Measurements from ENCODE around the gene NPC1L1.

Gene NPC1L1

GRCh38 chr7:44531421-44532380 lies 9.4 kb downstream of the NPC1L1 start:
- no peak overlapping the region for H3K4me2 ChIP-seq (ENCODE audit: low read length)
- H3F3A ChIP-seq (ENCODE audit: control insufficient read depth, insufficient read depth) = no peaks in the 10 kb centered on the region
- TF ChIP-seq, protein P1, sequence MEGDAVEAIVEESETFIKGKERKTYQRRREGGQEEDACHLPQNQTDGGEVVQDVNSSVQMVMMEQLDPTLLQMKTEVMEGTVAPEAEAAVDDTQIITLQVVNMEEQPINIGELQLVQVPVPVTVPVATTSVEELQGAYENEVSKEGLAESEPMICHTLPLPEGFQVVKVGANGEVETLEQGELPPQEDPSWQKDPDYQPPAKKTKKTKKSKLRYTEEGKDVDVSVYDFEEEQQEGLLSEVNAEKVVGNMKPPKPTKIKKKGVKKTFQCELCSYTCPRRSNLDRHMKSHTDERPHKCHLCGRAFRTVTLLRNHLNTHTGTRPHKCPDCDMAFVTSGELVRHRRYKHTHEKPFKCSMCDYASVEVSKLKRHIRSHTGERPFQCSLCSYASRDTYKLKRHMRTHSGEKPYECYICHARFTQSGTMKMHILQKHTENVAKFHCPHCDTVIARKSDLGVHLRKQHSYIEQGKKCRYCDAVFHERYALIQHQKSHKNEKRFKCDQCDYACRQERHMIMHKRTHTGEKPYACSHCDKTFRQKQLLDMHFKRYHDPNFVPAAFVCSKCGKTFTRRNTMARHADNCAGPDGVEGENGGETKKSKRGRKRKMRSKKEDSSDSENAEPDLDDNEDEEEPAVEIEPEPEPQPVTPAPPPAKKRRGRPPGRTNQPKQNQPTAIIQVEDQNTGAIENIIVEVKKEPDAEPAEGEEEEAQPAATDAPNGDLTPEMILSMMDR (IDR thresholded peaks at IDR 0.05; ENCODE audit: low read depth, low read length, poor library complexity, severe bottlenecking) = no peak
- TF ChIP-seq EZH2phosphoT487 (IDR thresholded peaks at IDR 0.05; ENCODE audit: borderline replicate concordance, low read length) = no peak
- H3K27ac ChIP-seq (ENCODE audit: low read depth, low read length) = no peak overlapping the region
- no peak overlapping the region for H3K4me3 ChIP-seq (ENCODE audit: low read length)
- no peaks in the 10 kb centered on the region for H4K20me1 ChIP-seq (ENCODE audit: control insufficient read depth, insufficient read depth, low read depth, low read length)
- no peaks in the 10 kb centered on the region for H3K4me1 ChIP-seq (ENCODE audit: control insufficient read depth, low read length)
- no peaks in the 10 kb centered on the region for H3K9me2 ChIP-seq (replicated peaks; ENCODE audit: control insufficient read depth, low read length)
- H3K27me3 ChIP-seq (ENCODE audit: control insufficient read depth, low read length) = peaks cover 5% of the 10 kb centered on the region
- no peaks in the 10 kb centered on the region for H3K9me3 ChIP-seq (ENCODE audit: control insufficient read depth, insufficient read depth, low read length)
- no peaks in the 10 kb centered on the region for H3K79me2 ChIP-seq (ENCODE audit: control insufficient read depth, low read length)
- H3K36me3 ChIP-seq (ENCODE audit: control insufficient read depth, low read length) = no peaks in the 10 kb centered on the region

DNA sequence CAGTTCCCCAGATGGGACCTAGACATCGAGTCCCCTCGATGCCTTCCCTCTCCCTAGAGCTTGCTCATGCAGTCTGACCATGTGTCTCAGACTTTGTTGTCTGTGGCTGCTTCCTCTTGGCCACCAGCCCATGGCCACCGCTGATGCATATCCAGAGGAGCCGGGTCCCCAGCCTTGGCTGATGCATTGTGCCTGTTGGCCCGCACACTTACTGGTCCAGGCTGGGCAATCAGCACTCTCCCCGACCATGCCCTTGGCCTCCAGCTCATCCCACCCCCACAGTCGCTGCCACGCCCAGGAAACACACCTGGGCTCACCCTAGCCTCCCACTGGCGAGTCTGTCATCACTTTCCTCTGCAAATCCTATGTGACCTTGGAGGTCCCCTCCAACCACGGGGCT lies 10.1 kb downstream of the NPC1L1 start:
- Histone ChIP-seq H3K36me3 (ENCODE audit: control insufficient read depth, low read length) (no peaks in the 10 kb centered on the region), H3K9me3 (ENCODE audit: control insufficient read depth, insufficient read depth, low read length) (no peaks in the 10 kb centered on the region), H3K4me2 (ENCODE audit: low read length) (no peak overlapping the region), H3K79me2 (ENCODE audit: control insufficient read depth, low read length) (no peaks in the 10 kb centered on the region), H3K9me2 (replicated peaks; ENCODE audit: control insufficient read depth, low read length) (no peaks in the 10 kb centered on the region), H3K4me3 (ENCODE audit: low read length) (no peak overlapping the region), H3F3A (ENCODE audit: control insufficient read depth, insufficient read depth) (no peaks in the 10 kb centered on the region), H3K27me3 (ENCODE audit: control insufficient read depth, low read length) (peaks cover 5% of the 10 kb centered on the region), H4K20me1 (ENCODE audit: control insufficient read depth, insufficient read depth, low read depth, low read length) (no peaks in the 10 kb centered on the region), H3K27ac (ENCODE audit: low read depth, low read length) (no peak overlapping the region), H3K4me1 (ENCODE audit: control insufficient read depth, low read length) (no peaks in the 10 kb centered on the region)
- TF ChIP-seq EZH2phosphoT487 (IDR thresholded peaks at IDR 0.05; ENCODE audit: borderline replicate concordance, low read length) = no peak
- TF ChIP-seq, protein P1 (IDR thresholded peaks at IDR 0.05; ENCODE audit: low read depth, low read length, poor library complexity, severe bottlenecking) = no peak

- no peaks in the 10 kb centered on the region for H3K9me3 ChIP-seq (ENCODE audit: control insufficient read depth, insufficient read depth, low read length)
- H4K20me1 ChIP-seq (ENCODE audit: control insufficient read depth, insufficient read depth, low read depth, low read length) = no peaks in the 10 kb centered on the region
- no peak for TF ChIP-seq EZH2phosphoT487 (IDR thresholded peaks at IDR 0.05; ENCODE audit: borderline replicate concordance, low read length)
- TF ChIP-seq, protein P1 (IDR thresholded peaks at IDR 0.05; ENCODE audit: low read depth, low read length, poor library complexity, severe bottlenecking) = no peak
Measured at GRCh38 chr7:44524811-44525388, 16.2 kb downstream of the NPC1L1 start.

More at GRCh38 chr7:44524811-44525388, 16.2 kb downstream of the NPC1L1 start:
- no peak overlapping the region for H3K4me2 ChIP-seq (ENCODE audit: low read length)
- H3F3A ChIP-seq (ENCODE audit: control insufficient read depth, insufficient read depth) = no peaks in the 10 kb centered on the region
- no peaks in the 10 kb centered on the region for H3K36me3 ChIP-seq (ENCODE audit: control insufficient read depth, low read length)
- H3K27me3 ChIP-seq (ENCODE audit: control insufficient read depth, low read length) = peaks cover 22% of the 10 kb centered on the region
- H3K79me2 ChIP-seq (ENCODE audit: control insufficient read depth, low read length) = no peaks in the 10 kb centered on the region
- H3K4me1 ChIP-seq (ENCODE audit: control insufficient read depth, low read length) = no peaks in the 10 kb centered on the region
- no peak overlapping the region for H3K4me3 ChIP-seq (ENCODE audit: low read length)
- no peaks in the 10 kb centered on the region for H3K9me2 ChIP-seq (replicated peaks; ENCODE audit: control insufficient read depth, low read length)
- H3K27ac ChIP-seq (ENCODE audit: low read depth, low read length) = no peak overlapping the region

Data from DOHH2 (cell line).